ENCODE data around the gene GRPEL2. TPM values are rescaled to one million over a fixed set of nuclear protein-coding genes. Genes with fewer than 3 reads are reported as not detected.
A peak's percentile ranks its signal among the peaks of the same experiment; 100 is the strongest.

GRPEL2 gene
- total and polyA plus RNA-seq, 9 donors: 5.9 to 17.5 (median 12.2) TPM

DNA sequence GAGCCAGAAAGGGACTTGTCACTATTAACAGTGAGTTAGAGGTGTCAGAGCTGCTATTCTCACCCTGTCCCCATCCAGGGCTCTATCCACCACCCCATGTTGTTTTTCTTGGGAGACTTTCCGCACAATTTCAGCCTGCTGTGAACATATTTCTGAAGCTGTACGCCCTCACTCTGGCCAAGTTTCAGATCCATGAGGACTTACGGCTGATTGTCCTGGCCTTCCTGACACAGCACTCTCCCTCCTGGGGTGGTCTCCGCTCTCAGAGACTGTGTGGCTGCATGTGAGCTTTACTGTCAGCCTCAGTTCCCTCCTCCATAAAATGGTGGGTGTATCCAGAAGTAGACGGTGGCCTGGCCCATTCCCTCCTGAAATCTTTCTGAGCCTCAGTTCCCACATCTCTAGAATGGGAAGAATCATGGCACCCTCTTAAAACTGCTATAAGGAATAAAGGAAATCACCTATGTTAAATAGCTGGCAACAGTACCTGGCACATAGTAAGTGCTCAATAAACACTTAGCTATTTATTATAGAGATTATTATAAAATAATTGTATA is 34.6 kb downstream of the GRPEL2 start:
- no peaks in the 10 kb centered on the region for H3K9me3 ChIP-seq
- no peak for DNase-seq
- H3K36me3 ChIP-seq: no peaks in the 10 kb centered on the region
- TF ChIP-seq, protein P1, sequence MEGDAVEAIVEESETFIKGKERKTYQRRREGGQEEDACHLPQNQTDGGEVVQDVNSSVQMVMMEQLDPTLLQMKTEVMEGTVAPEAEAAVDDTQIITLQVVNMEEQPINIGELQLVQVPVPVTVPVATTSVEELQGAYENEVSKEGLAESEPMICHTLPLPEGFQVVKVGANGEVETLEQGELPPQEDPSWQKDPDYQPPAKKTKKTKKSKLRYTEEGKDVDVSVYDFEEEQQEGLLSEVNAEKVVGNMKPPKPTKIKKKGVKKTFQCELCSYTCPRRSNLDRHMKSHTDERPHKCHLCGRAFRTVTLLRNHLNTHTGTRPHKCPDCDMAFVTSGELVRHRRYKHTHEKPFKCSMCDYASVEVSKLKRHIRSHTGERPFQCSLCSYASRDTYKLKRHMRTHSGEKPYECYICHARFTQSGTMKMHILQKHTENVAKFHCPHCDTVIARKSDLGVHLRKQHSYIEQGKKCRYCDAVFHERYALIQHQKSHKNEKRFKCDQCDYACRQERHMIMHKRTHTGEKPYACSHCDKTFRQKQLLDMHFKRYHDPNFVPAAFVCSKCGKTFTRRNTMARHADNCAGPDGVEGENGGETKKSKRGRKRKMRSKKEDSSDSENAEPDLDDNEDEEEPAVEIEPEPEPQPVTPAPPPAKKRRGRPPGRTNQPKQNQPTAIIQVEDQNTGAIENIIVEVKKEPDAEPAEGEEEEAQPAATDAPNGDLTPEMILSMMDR (IDR thresholded peaks at IDR 0.05): no peak
- TF ChIP-seq POLR2A (IDR thresholded peaks at IDR 0.05) (no peak), EP300 (IDR thresholded peaks at IDR 0.05) (no peak)
- H3K27ac ChIP-seq: peak overlapping the region; percentile 34 to 55
- H3K4me1 ChIP-seq (ENCODE audit: insufficient read depth): peaks cover 34% of the 10 kb centered on the region
- intact Hi-C loops (cut with DNase I): loop anchor here in 2 of 4 donors (5.0 kb wide), 3 partner anchors 42 to 172 kb away; partner anchors contain the start of gene CSNK1A1 (in 1 of the 2)
- WGBS, 3 donors: 60 to 74% (median 65%) methylated on average over 5 of the region's 5 CpGs
- no peak overlapping the region for H3K4me3 ChIP-seq
- H3K27me3 ChIP-seq: no peaks in the 10 kb centered on the region

DNA sequence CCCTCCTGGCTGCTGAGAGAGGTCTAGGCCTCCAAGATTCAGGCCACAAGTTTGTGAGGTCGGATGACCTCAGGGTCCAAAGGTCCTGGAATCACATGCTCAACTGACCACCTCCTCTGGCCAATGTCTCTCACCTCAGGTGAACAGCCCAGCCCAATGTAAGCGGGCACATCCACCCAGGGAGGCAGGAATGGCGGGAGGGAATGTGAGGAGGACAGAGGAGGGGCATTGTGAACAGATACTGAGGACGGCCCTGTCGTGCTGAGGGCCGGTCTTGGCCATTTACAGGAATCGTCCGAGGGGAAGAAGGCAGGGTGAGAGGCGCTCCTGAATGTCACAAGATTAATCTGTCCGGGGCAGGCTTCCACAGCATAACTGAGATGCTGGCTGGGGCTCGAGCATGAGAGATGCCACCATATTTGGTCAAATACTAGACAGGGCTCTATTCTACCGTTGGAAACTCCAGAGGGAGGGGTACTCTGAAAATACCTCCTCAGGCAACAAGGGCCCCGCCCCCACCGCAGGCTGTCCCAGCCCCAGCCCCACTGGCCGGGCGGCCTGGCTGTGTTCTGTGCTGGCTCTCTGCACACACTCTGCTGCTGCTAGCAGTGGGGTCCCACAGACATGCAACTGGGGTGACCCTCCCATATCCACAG is 35.3 kb downstream of the GRPEL2 start:
- TF ChIP-seq EP300 (IDR thresholded peaks at IDR 0.05) (peak; percentile 54), POLR2A (IDR thresholded peaks at IDR 0.05) (no peak)
- intact Hi-C loops (cut with DNase I): loop anchor here in 2 of 4 donors (5.0 kb wide), 3 partner anchors 42 to 172 kb away; partner anchors contain the start of gene CSNK1A1 (in 1 of the 2)
- Histone ChIP-seq H3K4me3 (no peak overlapping the region), H3K4me1 (ENCODE audit: insufficient read depth) (peaks cover 38% of the 10 kb centered on the region), H3K27me3 (no peaks in the 10 kb centered on the region), H3K9me3 (no peaks in the 10 kb centered on the region), H3K27ac (peak overlapping the region; percentile 18 to 34), H3K36me3 (no peaks in the 10 kb centered on the region)
- WGBS, 3 donors: 31 to 53% (median 35%) methylated on average over 16 of the region's 16 CpGs
- peak; percentile 27 to 68 (median 57) for DNase-seq

DNA sequence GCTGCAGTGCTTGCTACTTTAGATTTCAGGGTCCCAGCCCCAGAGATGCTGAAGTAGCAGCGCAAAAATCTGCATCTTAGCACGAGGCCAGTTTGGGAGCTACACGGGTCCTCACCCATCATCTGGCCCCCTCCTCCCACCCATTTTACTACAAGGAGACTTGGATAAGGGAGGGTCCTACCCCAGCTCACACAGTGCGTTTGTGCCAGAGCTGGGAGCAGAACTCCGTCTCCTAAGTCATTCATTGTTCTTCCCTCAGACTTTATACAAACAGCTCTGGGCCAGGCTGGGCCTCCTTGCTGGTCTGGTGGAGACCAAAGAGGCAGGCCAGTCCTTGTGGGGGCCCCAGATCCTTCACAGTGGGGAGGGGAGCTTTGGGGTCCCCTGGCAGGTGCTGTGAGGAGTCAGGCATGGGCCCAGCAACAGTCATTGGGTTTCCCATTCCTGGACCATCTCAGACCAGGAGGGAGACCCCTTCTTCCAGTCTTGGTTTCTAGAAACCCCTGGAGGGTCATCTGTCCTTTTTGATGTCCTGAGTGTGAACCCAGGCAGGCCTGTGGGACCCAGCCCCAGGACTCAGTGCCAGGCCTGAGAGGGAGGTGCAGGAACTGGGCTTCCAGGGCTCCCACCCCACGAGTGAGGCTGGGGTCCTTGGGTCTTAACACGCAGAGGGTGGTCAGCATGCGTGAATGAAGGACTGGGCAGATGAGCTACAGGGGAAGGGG is 36.1 kb downstream of the GRPEL2 start:
- intact Hi-C loops (cut with DNase I): loop anchor here in 2 of 4 donors (5.0 kb wide), 3 partner anchors 41 to 171 kb away; partner anchors contain the start of gene CSNK1A1 (in 1 of the 2)
- no peaks in the 10 kb centered on the region for H3K27me3 ChIP-seq
- no peak for TF ChIP-seq EP300 (IDR thresholded peaks at IDR 0.05)
- H3K36me3 ChIP-seq: no peaks in the 10 kb centered on the region
- H3K4me1 ChIP-seq (ENCODE audit: insufficient read depth): peaks cover 46% of the 10 kb centered on the region
- no peak overlapping the region for H3K4me3 ChIP-seq
- 32 to 49% (median 43%) methylated on average over 8 of the region's 8 CpGs for WGBS, 3 donors
- DNase-seq: no peak
- H3K27ac ChIP-seq: peak overlapping the region in 1 of 2 donors; percentile 13
- H3K9me3 ChIP-seq: no peaks in the 10 kb centered on the region

DNA sequence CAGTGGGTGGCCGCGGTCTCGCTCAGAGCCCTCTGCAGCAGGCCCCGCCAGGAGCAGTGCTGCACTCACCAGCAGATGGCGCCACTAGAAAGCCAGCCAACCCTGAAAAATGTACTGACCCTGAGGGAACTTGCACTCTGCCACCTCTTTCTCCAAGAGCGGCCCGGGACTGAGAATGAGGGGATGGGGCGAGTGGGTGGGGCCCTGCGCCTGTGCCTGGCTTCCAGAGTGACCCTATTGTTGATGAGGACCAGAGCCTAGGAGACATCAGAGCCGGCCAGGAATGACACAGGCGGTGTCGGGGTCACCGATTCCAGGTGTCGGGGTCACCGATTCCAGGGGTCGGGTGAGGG is 36.7 kb downstream of the GRPEL2 start:
- Histone ChIP-seq H3K27ac (peak overlapping the region in 1 of 2 donors; percentile 58), H3K9me3 (no peaks in the 10 kb centered on the region), H3K36me3 (no peaks in the 10 kb centered on the region), H3K4me3 (peak overlapping the region; percentile 13), H3K27me3 (no peaks in the 10 kb centered on the region), H3K4me1 (ENCODE audit: insufficient read depth) (peaks cover 48% of the 10 kb centered on the region)
- WGBS, 3 donors: 16 to 28% (median 18%) methylated on average over 15 to 16 of the region's 16 CpGs
- no peak for TF ChIP-seq EP300 (IDR thresholded peaks at IDR 0.05)
- TF ChIP-seq POLR2A (IDR thresholded peaks at IDR 0.05): no peak
- TF ChIP-seq, protein P1 (IDR thresholded peaks at IDR 0.05): peak; percentile 70 to 94 (median 91)
- intact Hi-C loops (cut with DNase I): loop anchor here (2.0 to 5.0 kb wide), 4 partner anchors 40 to 170 kb away; partner anchors contain the start of gene CSNK1A1 (in 1 of the 4)
- peak; percentile 78 to 91 (median 89) for DNase-seq

DNA sequence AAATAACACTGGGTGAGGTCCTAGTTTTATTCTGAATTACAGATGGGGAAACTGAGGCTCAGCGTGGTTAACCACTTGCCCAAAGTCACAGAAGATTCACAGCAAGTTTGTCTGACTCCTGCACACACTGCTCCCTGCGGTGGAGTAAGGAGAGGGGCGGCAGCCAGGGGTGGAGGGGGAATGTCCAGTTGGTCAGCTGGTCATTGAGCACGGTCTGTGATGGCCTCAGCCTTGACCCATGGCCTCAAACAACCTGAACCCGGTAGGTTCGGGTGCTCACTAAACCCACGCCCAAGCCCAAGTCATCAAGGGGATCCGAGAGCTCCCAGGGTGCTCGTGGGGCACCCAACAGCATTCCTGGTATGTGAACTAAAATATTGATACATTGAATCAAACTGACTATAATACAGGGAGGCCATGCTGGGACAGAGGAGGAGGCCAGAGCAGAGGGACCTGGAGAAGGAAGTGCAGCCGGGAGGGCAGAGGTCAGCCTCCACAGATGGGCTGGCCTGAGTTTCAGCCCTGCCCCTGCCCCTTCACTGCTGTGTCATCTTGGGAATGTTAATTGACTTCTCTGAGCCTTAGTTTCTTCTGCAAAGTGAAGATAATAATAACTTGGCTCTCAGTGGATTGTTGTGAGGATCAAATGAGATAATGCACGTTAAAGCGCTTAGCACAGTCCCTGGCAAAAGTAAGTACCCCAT is 37.4 kb downstream of the GRPEL2 start:
- 44 to 52% (median 44%) methylated on average over 12 of the region's 12 CpGs for WGBS, 3 donors
- Histone ChIP-seq H3K4me3 (no peak overlapping the region), H3K36me3 (no peaks in the 10 kb centered on the region), H3K9me3 (no peaks in the 10 kb centered on the region), H3K4me1 (ENCODE audit: insufficient read depth) (peaks cover 50% of the 10 kb centered on the region), H3K27me3 (no peaks in the 10 kb centered on the region), H3K27ac (peak overlapping the region; percentile 39 to 58)
- intact Hi-C loops (cut with DNase I): loop anchor here (2.0 to 5.0 kb wide), 4 partner anchors 40 to 170 kb away; partner anchors contain the start of gene CSNK1A1 (in 1 of the 4)
- DNase-seq: peak in 3 of 5 donors; percentile 21 to 61 (median 48)
- TF ChIP-seq EP300 (IDR thresholded peaks at IDR 0.05): no peak
- TF ChIP-seq, protein P1 (IDR thresholded peaks at IDR 0.05): no peak
- no peak for TF ChIP-seq POLR2A (IDR thresholded peaks at IDR 0.05)

Data from ovary (tissue), 9 donors.